Measurements from ENCODE around the gene MAG. TPM values are rescaled to one million over a fixed set of nuclear protein-coding genes. Genes with fewer than 3 reads are reported as not detected.
A peak's percentile ranks its signal among the peaks of the same experiment; 100 is the strongest.

The MAG gene
- total and polyA plus RNA-seq, 2 of the 13 experiments (the other 11 are each of a cell fraction or from before 2014, with no cell fraction given): 0.20 to 1.3 TPM

- Histone ChIP-seq H3K79me2 (ENCODE audit: insufficient read depth, low read length) (no peaks in the 10 kb centered on the region), H3K36me3 (replicated peaks in 1 of 2; ENCODE audit: control insufficient read depth in 1 of 2, insufficient read depth in 2 of 2, low read length in 2 of 2) (no peaks in the 10 kb centered on the region), H3K27ac (ENCODE audit: extremely low read length, insufficient read depth, low read length) (peak overlapping the region; percentile 61), H3K4me3 (replicated peaks in 1 of 3; ENCODE audit: insufficient read depth in 1 of 3, low read depth in 2 of 3, low read length in 3 of 3) (no peak overlapping the region), H4K20me1 (ENCODE audit: insufficient read depth, low read length) (no peaks in the 10 kb centered on the region), H3K4me1 (ENCODE audit: insufficient read depth, low read length) (peaks cover 92% of the 10 kb centered on the region), H2AFZ (ENCODE audit: low read length) (no peak overlapping the region), H3K9ac (ENCODE audit: insufficient read depth, low read depth, low read length) (no peak overlapping the region), H3K4me2 (ENCODE audit: low read depth, low read length) (peak overlapping the region; percentile 48), H3K9me3 (ENCODE audit: low read length) (no peaks in the 10 kb centered on the region), H3K27me3 (ENCODE audit: control insufficient read depth in 1 of 2, insufficient read depth in 2 of 2, low read length in 2 of 2) (no peaks in the 10 kb centered on the region)
- no peak for DNase-seq (ENCODE audit: low spot score)
- in situ Hi-C loops (cut with HindIII; ENCODE audit: extremely low pct_ligation_motif_present, low pct_unique_long_range_greater_than_20kb) (no loop called here), intact Hi-C loops (cut with micrococcal nuclease; ENCODE audit: unreplicated experiment) (no loop called here)
- no peak for ATAC-seq
- no TSS peak for BruUV-seq (replicated peaks)
- POLR2A ChIA-PET: interaction anchor here (0.9 to 3.7 kb wide), 5 partner anchors 8 to 41 kb away, joined by 3 to 16 read pairs (median 4); partner anchors contain the start of gene HAMP
- WGBS (ENCODE audit: low lambda C conversion rate): 86% methylated on average over 7 of the region's 7 CpGs
- CTCF ChIA-PET (ENCODE audit: low intra/inter-chr PET ratio, low total read pairs): no interaction called here
- FAIRE-seq: no peak
- TF ChIP-seq TGIF2 (CRISPR knock-in tag; IDR thresholded peaks at IDR 0.05): no peak
- TF ChIP-seq SOX13 (IDR thresholded peaks at IDR 0.05): no peak
- TF ChIP-seq SOX13 (CRISPR knock-in tag; conservative IDR thresholded peaks at IDR 0.05 in 1 of 2, IDR thresholded peaks at IDR 0.05 in 1 of 2): no peak
- no peak for TF ChIP-seq ATF7-NPFF (CRISPR knock-in tag; IDR thresholded peaks at IDR 0.05; ENCODE audit: low read depth)
- 0 out of 2 replicates have a peak, but pooled peaks have one; percentile 10 for TF ChIP-seq BRCA1 (CRISPR knock-in tag; IDR thresholded peaks at IDR 0.05)
- no peak for TF ChIP-seq ZBTB2 (CRISPR knock-in tag; IDR thresholded peaks at IDR 0.05; ENCODE audit: low read depth)
- TF ChIP-seq ARNTL (CRISPR knock-in tag; IDR thresholded peaks at IDR 0.05): 0 out of 2 replicates have a peak, but pooled peaks have one; percentile 27
- TF ChIP-seq ZNF280B (CRISPR knock-in tag; IDR thresholded peaks at IDR 0.05; ENCODE audit: borderline replicate concordance): no peak
- TF ChIP-seq ZFYVE20 (CRISPR knock-in tag; IDR thresholded peaks at IDR 0.05; ENCODE audit: borderline replicate concordance, low read depth): no peak
- TF ChIP-seq SP4 (CRISPR knock-in tag; IDR thresholded peaks at IDR 0.05): no peak
- TF ChIP-seq CHD4 (IDR thresholded peaks at IDR 0.05; ENCODE audit: borderline replicate concordance, low read length): peak; percentile 42; the same call in 1 of the 2 replicates
- TF ChIP-seq RXRA (CRISPR knock-in tag; IDR thresholded peaks at IDR 0.05): no peak
- TF ChIP-seq PRDM10 (CRISPR knock-in tag; IDR thresholded peaks at IDR 0.05; ENCODE audit: low read depth): no peak
- no peak for TF ChIP-seq ZNF616 (CRISPR knock-in tag; IDR thresholded peaks at IDR 0.05; ENCODE audit: low read depth)
- TF ChIP-seq TEAD2 (CRISPR knock-in tag; IDR thresholded peaks at IDR 0.05): no peak
- TF ChIP-seq ZNF747 (CRISPR knock-in tag; IDR thresholded peaks at IDR 0.05; ENCODE audit: borderline replicate concordance): no peak
- no peak for TF ChIP-seq ZNF772 (CRISPR knock-in tag; IDR thresholded peaks at IDR 0.05)
- no peak for TF ChIP-seq FOXO4 (CRISPR knock-in tag; conservative IDR thresholded peaks at IDR 0.05)
Observed at GRCh38 chr19:35308910-35309309, 16.9 kb downstream of the MAG start.
